Measurements from ENCODE around the gene RBP3.

RBP3 gene

DNA sequence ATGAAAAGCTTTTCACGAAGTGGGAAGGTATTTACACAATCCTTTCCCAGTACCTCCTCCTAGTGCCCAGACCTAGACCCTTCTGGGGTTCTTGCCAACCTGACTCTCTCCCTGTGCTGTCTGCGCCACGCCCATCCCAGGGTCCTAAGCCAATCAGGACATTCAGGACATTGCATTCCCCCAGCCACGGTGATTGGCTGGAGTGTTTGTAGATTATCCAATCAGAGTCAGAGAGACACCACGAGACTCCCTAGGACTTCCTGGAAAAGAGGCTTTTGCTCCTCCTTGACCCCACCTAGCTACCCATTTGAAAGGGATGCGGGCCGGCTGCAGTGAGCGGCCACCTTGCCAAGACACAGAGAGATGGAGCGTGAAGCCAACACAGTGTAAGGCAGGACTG, 29.5 kb upstream of the RBP3 start:
- no peak for DNase-seq

DNA sequence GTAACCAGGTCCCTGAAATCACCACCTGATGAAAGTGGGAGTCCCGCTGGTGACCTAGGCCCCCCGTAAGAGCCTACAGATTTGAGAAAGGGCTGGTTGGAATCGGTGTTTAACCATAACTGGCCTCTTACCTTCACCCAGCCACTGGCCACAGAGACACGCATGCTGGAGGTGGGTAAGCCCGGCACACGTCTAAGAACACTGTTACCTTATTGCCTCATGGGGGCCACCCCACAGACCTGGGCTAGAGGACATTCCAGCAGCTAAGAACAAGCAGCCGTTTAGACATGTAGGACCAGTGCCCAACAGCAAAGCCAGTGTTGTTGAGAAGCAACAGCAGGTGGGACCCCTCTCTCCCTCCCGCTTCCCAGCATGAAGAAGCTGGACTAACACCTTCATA, 28.4 kb upstream of the RBP3 start:
- DNase-seq, result no peak

DNA sequence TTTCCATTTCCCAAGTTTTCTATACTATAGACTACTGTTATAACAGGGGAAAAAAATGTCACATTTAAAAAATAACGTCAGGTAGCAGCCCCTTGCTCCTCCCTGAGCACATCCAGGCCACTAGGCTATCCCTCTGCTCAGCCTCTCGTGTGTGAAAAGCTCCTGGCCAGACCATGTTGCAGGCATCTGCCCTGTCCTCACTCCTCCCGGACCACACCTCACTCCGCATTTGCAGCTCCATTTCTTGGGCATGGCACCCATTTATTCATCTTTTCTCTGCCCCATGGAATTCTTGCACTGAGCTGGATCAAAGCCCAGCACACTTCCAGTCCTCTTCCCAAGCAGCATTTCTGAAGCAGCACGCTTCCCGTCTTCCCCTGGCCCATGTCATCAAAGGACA, 27.4 kb upstream of the RBP3 start:
- DNase-seq, result no peak

DNA sequence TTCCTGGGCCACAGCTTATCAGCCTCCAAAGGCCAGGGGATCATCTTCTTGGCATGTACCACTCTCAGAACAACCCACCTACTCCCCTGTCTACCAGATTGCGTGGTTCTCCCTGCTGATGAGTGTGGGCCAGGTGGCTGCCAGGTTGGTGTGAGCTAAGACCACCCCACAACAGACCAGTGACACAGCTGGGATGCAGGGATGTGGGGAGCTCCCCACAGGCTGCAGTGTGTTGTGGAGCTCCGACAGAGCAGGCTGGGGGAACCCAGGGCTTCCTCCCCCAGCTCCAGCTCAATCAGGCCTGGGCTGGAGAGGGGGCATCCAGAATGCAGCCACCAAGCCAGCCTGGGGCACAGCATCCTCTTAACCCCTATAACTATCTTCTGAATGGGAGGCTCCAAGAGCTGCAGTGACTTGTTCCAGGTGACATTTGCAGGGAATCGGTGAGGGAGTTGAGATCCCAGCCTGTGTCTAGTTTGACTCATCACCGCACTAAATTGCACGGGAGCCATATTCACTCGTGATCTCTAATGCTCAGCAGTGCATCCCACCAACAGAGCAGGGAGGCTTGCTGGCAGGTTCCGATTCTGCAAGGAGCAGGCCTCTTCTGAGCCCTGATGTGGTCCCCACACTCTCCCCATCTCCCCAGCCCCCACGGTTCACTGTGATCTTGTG, 26.5 kb upstream of the RBP3 start:
- DNase-seq, result no peak

GRCh38 chr10:47322300-47323061, 25.7 kb upstream of the RBP3 start, which contains the start of gene GDF2:
GDF2 (plus strand) TSS chr10:47322454; CDS start chr10:47322669, 215 bp downstream.
- DNase-seq, result no peak

- peak in 1 of 58 donors; percentile 8 for DNase-seq
These were observed 25.1 kb upstream of the RBP3 start for GRCh38 chr10:47323087-47323486.

- DNase-seq, result no peak
These were observed 24.4 kb upstream of the RBP3 start for GRCh38 chr10:47323636-47324296.

- no peak for DNase-seq
These were observed 22.6 kb upstream of the RBP3 start for GRCh38 chr10:47325303-47326291.

DNA sequence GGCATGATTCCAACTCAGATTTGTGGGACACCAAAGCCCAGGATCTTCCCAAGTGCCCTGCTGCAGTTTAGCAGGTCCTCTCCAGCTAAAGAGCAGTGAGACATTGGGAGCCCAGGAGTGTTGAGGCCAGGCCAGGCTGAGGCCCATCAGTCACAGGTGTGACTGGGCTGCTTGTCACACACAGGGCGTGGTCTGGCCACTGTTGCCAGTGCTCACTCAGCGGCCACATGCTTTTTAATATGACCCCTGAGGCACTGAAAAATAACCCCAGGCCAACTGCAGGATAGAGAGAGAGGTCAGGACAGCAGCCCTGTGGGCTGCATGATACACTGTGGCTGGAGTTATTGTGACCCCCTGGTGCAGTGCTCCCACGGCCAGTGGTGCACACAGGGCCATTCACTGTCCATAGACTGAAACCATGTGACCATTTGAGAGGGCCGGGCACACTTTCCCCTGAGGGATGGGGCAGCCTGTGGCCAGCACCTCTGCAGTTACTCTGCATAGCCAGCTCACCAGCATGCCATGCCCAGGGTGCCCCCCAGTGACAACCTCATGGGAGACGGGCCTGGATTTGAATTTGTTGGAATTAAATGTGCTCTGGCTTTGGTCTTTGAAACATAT, 21.7 kb upstream of the RBP3 start:
- no peak for DNase-seq

DNA sequence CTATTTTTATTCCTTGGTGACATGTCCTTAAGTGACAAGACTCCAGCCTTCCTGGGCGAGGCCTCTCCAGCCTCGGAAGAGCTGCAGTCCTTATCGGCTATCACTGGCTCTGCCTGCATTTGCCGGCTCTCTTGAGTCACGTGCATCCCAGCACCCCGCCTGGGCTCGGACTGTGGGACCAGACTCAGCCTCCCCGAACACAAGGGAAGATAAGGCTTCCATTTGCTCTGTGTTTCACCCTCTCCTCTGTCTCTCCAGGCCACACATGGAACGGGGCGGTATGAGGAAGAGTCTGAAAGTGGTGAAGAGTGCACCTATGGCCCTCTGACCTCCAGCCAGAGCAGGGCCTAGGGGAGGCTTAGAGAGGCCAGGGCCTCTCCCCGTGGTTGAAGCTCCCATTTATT, 21.2 kb upstream of the RBP3 start:
- DNase-seq, result no peak

DNA sequence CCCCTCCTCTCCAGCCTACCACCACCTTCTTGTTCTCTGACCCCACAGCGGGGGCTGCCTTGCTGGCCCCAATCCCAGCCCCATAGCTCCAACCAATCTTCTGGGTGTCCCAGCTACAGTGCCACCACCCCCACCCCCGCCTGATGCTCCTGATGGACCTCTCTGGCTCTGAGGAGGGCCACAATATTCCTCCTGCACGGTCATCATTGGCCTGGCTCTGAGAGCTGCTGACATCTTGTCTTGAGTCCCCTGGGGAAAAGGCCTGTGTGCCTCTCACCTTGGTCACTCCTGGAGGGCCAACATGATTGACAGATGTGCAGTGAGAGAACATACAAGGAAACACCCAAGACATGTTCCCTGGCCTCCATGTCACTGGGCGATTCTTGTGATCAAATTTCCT, 18.3 kb upstream of the RBP3 start:
- no peak for DNase-seq

- no peak for DNase-seq
These were observed 17.8 kb upstream of the RBP3 start for GRCh38 chr10:47330366-47330765.

DNA sequence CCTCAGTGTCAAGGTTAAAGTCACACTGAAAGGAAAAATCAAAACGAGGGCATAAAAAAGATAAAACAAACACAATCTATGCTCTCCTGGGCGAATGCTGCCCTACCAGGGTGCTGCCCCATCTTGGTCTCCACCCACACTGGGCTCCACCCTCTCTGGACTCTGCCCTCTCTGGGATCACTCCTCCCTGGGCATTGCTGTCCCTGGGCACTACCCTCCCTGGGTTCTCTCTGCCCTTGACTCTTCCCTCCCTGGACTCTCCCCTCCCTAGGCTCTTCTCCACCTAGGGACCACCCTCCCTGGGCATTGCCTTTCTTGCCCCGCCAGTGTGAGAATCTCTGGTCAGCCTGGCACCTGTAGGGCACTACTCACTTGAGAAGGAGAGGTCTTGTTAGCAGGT, 17.4 kb upstream of the RBP3 start:
- no peak for DNase-seq

GRCh38 chr10:47331491-47331890, 16.7 kb upstream of the RBP3 start:
- DNase-seq, result no peak

DNA sequence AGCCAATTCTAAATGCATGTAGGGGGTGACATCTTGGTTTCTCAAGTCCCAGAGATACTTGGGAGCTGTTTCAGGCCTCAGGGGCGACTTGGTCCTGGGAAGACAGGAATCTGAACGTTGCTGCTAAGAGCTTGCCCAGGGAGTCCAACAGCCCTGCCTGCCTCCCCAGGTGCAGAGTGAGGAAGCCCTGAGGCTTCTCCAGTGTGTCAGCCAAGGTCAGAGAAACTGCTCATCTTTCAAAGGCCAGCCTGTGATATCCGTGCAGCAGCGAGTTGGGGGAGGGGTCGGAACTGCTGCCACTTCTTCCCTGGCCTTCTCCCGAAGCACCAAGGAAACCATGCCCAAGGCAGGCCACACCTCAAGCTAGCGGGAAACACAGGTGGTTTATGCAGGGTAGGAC, 16.2 kb upstream of the RBP3 start:
- no peak for DNase-seq

DNA sequence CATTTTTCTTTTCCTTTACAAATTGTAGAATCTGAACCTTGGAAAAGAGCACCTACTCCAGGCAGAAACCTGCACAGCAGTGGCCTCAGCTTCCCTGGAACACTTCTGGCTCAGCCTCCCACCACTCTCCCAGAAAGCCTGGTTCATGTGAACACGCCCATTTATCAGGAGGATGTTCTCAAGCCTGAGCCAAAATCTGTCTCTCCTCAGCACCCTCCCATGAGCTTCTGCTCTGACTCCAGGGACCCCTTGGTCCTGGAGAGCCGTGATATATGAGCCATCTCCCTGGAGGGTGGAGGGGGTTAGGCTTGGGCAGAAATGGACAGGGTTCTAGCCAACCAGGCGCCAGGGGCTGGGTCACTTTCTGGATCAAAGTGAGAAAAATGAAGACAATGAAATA, 15.8 kb upstream of the RBP3 start:
- no peak for DNase-seq

DNA sequence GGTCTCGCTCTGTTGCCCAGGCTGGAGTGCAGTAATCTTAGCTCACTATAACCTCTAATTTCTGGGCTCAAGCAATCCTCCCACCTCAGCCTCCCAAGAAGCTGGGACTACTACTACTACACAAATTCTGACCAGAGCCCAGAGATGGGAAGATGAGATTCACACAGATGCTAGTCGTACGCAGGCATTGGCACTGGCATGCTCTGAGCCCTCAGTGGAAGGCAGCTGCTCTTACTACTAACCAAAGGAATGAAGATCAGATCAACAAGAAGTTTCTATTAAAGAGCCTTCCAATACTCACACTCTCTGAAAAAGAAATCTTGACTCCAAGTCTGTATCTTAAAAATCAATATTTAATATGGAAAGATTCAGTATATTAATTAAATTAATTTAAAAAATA, 15.2 kb upstream of the RBP3 start:
- DNase-seq, result no peak

DNA sequence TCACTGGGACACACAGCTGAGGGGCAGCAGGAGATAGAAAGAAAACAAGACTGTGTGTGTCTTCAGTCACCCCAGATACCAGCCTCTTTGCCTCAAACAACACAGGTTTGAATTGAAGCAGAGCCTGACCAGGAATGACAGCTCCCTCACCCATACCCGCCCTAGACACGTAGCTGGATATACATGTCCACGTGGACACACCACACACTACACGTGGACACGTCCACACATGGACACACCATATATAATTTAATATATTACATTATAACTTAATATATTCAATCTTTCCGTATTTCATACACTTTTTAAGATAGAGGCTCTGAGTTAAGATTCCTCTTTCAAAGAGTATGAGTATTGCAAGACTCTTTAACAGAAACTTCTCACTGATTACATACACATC, 14.6 kb upstream of the RBP3 start:
- no peak for DNase-seq

DNA sequence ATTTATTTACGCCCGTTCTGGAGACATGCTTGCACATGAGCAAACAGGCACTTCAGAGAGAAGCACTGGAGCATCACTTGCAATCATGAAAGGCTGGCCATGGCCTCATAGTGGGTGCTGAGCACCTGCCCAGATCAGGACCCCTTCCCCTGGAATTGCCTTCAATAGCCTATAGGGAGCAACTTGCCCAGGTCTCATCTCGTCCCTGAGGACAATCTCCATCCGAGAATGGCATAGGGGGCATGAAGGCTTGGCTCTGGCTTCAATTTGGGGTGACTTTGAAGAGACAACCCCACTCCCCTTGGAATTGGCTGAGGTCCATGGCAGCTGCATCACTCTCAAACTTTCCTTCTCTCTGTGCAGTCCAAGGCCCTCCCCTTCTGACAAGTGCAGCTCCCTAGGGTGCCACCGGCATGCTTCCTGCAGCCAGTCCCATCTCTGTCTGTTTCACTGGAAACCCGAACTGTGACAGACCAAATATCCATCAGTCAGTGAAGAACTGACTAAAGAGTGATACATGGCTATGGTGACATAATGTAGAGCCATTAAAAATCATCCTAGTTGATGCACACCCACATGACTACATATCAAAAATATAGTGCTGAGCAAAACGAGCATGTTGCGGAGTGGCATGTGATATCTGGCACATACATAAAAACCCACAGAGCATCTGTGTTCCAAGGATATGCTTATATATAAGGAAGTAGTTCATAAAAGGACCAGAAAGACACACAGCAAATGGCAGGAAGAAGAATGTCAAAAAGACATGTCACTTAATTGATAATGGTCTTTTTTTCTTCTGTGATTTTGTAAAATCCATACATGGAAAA, 13.5 kb upstream of the RBP3 start:
- DNase-seq, result peak in 1 of 58 donors; percentile 15

DNA sequence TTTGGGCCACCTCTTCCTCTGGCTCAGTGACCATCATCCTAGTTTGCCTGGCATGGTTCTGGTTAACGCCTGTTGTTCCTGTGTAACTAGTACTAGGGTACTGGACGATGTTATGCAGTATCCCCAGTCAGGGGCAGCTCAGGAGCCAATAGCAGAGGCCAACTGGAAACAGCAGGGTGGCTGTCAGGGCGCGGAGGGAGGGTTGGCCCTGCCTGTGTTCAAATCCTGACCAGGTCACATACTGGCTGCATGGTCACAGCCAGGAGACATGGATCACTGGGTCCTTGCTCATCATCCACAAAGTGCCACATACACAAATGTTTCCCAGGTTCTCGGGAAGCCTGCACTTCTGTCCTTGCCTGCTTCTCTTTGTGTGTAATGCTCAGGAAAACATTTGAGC, 12.3 kb upstream of the RBP3 start:
- DNase-seq, result no peak

Measured in anterior cingulate cortex (tissue), 58 donors.